GM21360 (cell line): ENCODE measurements around the gene COMMD7.

Experiments
- ATAC-seq: cut with Tn5 transposase; IDR thresholded peaks from one replicate; pipeline ENCODE4 v1.9.1; 2021; ENCODE audit warnings: mild to moderate bottlenecking, moderate library complexity; ENCODE audit not compliant: unreplicated experiment

The COMMD7 gene

DNA sequence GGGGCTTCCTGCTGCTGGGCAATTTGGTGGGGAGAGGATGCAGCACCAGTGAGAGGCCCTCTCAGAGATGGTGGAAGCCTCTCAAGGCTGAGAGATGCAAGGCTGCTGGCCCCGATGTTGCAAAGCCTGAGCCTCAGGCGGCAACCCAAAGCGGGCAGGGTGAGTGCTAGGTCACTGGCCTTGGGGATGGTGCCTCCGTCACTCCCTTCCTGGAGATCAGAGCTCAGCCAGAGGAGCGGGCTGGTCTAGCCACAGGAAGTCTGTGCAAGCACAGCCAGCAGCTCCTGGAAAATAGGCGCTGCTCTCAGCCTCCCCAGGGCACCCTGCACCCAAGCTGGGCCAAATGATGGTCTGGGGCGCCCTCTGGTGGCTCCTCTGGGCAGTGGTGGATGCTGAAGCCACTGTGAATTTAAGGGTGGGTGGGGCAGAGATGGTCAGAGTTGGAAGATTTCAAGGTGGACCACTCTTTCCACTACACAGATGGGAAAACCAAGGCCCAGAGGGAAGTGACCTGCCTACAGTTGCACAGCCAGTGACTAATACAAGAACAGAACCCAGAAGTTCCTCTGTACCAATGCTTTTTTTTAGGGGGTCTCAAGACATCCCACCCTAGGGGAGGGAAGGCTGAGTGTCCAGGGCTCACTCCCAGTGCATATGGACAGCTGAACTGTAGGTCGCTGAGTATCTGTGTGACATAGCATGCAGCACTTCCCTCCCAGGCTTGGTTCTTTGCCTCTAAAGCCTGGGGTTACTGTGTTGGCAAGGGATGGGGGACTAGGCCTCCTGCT lies 90.3 kb downstream of the COMMD7 start:
- ATAC-seq = no peak
